Bronchial epithelial cell (primary cell): ENCODE results near the gene ASPSCR1. TPM values are rescaled to one million over a fixed set of nuclear protein-coding genes. Genes with fewer than 3 reads are reported as not detected.

Source experiments
- DNase-seq: peaks from one replicate; pipeline ENCODE4 v3.0.0-alpha.2; 2010; ENCODE audit warnings: low read depth
- FAIRE-seq: peaks from 2 replicates; lab custom pipeline; 2011; peaks lifted over from hg19 to GRCh38; lab: Jason Lieb, UNC
- H3K27me3 ChIP-seq: 2 replicates; pipeline ENCODE4 v1.5.1; 2011; ENCODE audit warnings: low read length; ENCODE audit not compliant: control insufficient read depth, insufficient read depth
- H3K36me3 ChIP-seq: 2 replicates; pipeline ENCODE4 v1.5.1; 2011; ENCODE audit warnings: low read length; ENCODE audit not compliant: control insufficient read depth, insufficient read depth
- H3K4me3 ChIP-seq: 2 replicates; pipeline ENCODE4 v1.5.1; 2011; ENCODE audit warnings: mild to moderate bottlenecking, low read depth, low read length, control low read depth
- total RNA-seq: library from RNA; depleted of rRNA; stranded (reverse); fragments of >200 nt; gene quantifications from 2 replicates; pipeline ENCODE4 v1.2.1, GENCODE V29; 2014
- TF ChIP-seq, protein P1 (sequence below): IDR thresholded peaks from 2 replicates; pipeline ENCODE4 v1.5.1; 2011; ENCODE audit warnings: mild to moderate bottlenecking, moderate library complexity, low read length, control low read depth, inconsistent platforms; ENCODE audit not compliant: insufficient read depth, severe bottlenecking

ASPSCR1 gene
- total RNA-seq, 1 donor from 2014 or later, result 22.6 TPM

DNA sequence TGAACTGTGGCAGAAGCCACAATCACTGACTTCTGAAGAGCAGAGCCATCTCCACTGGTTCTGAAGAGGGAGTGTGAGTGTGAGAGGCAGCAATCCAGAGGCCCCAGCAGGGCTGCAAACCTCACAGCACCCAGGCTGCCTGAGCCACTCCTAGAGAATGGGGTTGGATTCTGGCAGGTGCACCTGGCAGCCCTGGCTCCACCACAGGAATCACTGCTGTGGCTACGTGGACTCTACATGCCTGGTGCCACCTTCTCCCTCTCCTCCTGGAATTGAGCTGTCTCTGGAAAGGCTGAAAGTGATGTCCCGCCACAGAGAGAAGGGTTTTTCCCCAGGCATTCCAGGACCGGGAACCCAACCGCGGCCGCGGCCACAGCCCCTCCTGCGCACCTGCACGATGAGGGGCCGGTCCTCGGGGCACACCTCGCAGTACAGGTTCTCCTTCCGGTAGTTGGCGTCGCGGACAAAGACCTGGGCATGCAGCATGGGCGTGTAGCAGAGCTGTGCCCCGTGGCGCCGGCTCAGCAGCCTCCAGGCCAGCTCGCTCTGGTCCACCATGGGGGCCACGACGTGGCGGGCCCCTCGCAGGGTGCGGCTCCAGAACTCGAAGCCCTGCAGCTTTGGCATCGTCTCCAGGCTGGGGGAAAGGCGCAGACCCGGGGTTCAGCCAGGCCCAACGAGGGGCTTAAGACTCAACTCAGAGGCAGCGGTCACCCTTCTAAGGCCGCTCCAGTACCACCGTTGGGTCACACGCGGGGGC is 87.2 kb downstream of the ASPSCR1 start:
- no peak for FAIRE-seq
- H3K27me3 ChIP-seq, result no peaks in the 10 kb centered on the region
- peaks cover 32% of the 10 kb centered on the region for H3K36me3 ChIP-seq
- H3K4me3 ChIP-seq, result peak overlapping the region; percentile 75
- TF ChIP-seq, protein P1, sequence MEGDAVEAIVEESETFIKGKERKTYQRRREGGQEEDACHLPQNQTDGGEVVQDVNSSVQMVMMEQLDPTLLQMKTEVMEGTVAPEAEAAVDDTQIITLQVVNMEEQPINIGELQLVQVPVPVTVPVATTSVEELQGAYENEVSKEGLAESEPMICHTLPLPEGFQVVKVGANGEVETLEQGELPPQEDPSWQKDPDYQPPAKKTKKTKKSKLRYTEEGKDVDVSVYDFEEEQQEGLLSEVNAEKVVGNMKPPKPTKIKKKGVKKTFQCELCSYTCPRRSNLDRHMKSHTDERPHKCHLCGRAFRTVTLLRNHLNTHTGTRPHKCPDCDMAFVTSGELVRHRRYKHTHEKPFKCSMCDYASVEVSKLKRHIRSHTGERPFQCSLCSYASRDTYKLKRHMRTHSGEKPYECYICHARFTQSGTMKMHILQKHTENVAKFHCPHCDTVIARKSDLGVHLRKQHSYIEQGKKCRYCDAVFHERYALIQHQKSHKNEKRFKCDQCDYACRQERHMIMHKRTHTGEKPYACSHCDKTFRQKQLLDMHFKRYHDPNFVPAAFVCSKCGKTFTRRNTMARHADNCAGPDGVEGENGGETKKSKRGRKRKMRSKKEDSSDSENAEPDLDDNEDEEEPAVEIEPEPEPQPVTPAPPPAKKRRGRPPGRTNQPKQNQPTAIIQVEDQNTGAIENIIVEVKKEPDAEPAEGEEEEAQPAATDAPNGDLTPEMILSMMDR, result no peak
- peak; percentile 20 for DNase-seq

DNA sequence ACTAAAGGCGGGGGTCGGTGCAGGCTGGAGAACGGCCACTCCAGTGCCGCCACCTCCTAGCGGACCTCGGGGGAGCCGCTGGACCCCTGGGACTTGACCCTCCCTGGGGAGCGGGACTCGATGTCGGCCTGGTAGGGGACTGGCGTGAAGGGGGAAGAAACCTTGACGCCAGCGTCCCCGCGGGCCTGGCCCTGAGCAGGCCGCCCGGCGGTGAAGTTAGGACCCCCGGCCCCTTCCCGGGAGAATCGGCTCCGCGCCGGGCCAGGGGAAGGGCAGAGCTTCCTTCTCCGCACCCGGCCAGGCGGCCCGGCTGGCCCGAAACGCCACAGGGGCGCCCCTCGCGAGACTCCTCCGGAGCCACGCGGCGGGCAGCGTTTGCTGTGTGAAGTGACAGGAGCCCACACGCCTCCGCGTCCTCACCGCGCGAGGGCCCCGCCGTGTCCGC is 87.8 kb downstream of the ASPSCR1 start:
- TF ChIP-seq, protein P1, result no peak
- DNase-seq, result no peak
- peaks cover 28% of the 10 kb centered on the region for H3K36me3 ChIP-seq
- FAIRE-seq, result no peak
- peak overlapping the region; percentile 75 for H3K4me3 ChIP-seq
- H3K27me3 ChIP-seq, result no peaks in the 10 kb centered on the region

DNA sequence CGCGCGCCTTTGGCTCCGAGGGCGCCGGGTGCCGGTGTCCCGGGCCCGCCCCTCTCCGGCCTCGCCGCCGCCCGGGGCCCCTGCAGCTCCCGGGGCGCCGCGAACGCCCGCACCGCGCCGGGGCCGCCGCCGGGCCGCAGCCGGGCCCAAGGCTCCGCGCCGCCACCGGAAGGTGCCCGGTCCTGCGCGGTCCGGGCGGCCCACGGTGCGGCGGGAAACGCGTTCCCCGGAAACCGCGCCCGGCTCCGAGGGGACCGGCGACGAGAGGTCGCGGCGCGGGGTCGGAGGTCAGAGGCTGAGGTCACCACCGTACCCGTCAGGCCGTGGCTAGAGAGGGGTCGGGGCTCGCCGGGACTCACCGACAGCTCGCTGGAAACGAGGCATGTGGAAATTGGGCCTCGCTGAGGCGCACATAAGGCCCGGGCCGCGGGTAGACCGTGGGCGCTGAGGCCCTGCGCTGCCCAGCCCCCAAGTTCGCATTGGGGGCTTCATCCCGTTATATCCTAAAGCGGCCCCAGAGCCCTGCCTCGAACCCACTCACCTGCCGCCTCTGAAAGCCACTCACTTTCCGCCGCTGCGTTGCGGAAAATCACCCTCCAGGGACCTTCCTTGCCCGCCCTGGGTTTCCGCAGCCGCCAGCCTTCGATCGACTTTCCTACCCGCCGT is 88.3 kb downstream of the ASPSCR1 start, which contains the start of gene DUS1L:
Gene DUS1L, minus strand, starts transcription at position 167 of the 666 bp plus-strand sequence. CDS start 745 bp downstream, outside the sequence.
- DNase-seq, result no peak
- FAIRE-seq, result no peak
- TF ChIP-seq, protein P1, result no peak

More for the DNA sequence above, 88.3 kb downstream of the ASPSCR1 start, which contains the start of gene DUS1L:
- H3K27me3 ChIP-seq, result no peaks in the 10 kb centered on the region
- H3K4me3 ChIP-seq, result peak within 1 kb of the TSS; percentile 75
- peaks cover 26% of the 10 kb centered on the region for H3K36me3 ChIP-seq

Other genes starting within 250 kb of the ASPSCR1 start
- gene GCGR, start 173.5 kb upstream of the ASPSCR1 start, total RNA-seq, result not detected in 2 replicates
- 25.8 and 32.6 TPM in 2 replicates for gene MCRIP1, start 144.3 kb upstream of the ASPSCR1 start, total RNA-seq
- 0.13 TPM in 1 of 2 replicates, not detected in the other for gene PPP1R27, start 142.6 kb upstream of the ASPSCR1 start, total RNA-seq
- 673 and 821 TPM in 2 replicates for gene P4HB, start 117.1 kb upstream of the ASPSCR1 start, total RNA-seq
- gene ARHGDIA, start 106.3 kb upstream of the ASPSCR1 start, total RNA-seq, result 57.4 and 67.0 TPM in 2 replicates
- gene ALYREF, start 86.0 kb upstream of the ASPSCR1 start, total RNA-seq, result 105 and 145 TPM in 2 replicates
- 237 and 251 TPM in 2 replicates for gene ANAPC11, start 85.9 kb upstream of the ASPSCR1 start, total RNA-seq
- 0.26 and 0.51 TPM in 2 replicates for gene NPB, start 75.4 kb upstream of the ASPSCR1 start, total RNA-seq
- 16.5 and 29.5 TPM in 2 replicates for gene PCYT2, start 66.2 kb upstream of the ASPSCR1 start, total RNA-seq
- 48.4 and 62.2 TPM in 2 replicates for gene SIRT7, start 59.5 kb upstream of the ASPSCR1 start, total RNA-seq
- 16.8 and 19.6 TPM in 2 replicates for gene MAFG, start 49.9 kb upstream of the ASPSCR1 start, total RNA-seq
- gene PYCR1, start 40.3 kb upstream of the ASPSCR1 start, total RNA-seq, result 152 and 178 TPM in 2 replicates
- gene MYADML2, start 30.4 kb upstream of the ASPSCR1 start, total RNA-seq, result not detected in 2 replicates
- gene NOTUM, start 16.4 kb upstream of the ASPSCR1 start, total RNA-seq, result 0.13 TPM in 1 of 2 replicates, not detected in the other
- gene CENPX, start 45.2 kb downstream of the ASPSCR1 start, total RNA-seq, result 33.8 and 38.7 TPM in 2 replicates
- gene LRRC45, start 45.7 kb downstream of the ASPSCR1 start, total RNA-seq, result 6.1 and 8.4 TPM in 2 replicates
- gene RAC3, start 54.0 kb downstream of the ASPSCR1 start, total RNA-seq, result 18.7 and 25.2 TPM in 2 replicates
- 83.3 and 87.9 TPM in 2 replicates for gene DCXR, start 60.1 kb downstream of the ASPSCR1 start, total RNA-seq
- 26.3 and 38.7 TPM in 2 replicates for gene RFNG, start 74.2 kb downstream of the ASPSCR1 start, total RNA-seq
- 83.7 and 117 TPM in 2 replicates for gene GPS1, start 74.3 kb downstream of the ASPSCR1 start, total RNA-seq
- gene DUS1L, start 88.2 kb downstream of the ASPSCR1 start, total RNA-seq, result 122 and 125 TPM in 2 replicates
- gene FASN, start 120.6 kb downstream of the ASPSCR1 start, total RNA-seq, result 37.1 and 38.5 TPM in 2 replicates
- 8.1 and 10.8 TPM in 2 replicates for gene CCDC57, start 235.2 kb downstream of the ASPSCR1 start, total RNA-seq